Glomerular visceral epithelial cell (primary cell): ENCODE measurements around the gene KIF1A.

Experiments used
- DNase-seq: peaks from one replicate; pipeline ENCODE4 v3.0.0-alpha.2; 2016; ENCODE audit errors: extremely low spot score

The KIF1A gene

GRCh38 chr2:240719676-240720545 is 100.1 kb downstream of the KIF1A start:
- DNase-seq, result no peak

- no peak for DNase-seq
Measured at GRCh38 chr2:240718896-240719490, 101.0 kb downstream of the KIF1A start.

- no peak for DNase-seq
Measured at GRCh38 chr2:240717681-240718581, 102.1 kb downstream of the KIF1A start.

- no peak for DNase-seq
Measured at GRCh38 chr2:240717181-240717641, 102.8 kb downstream of the KIF1A start.

GRCh38 chr2:240716130-240716798 is 103.8 kb downstream of the KIF1A start:
- no peak for DNase-seq

- no peak for DNase-seq
Measured at GRCh38 chr2:240714747-240715725, 105.0 kb downstream of the KIF1A start.

- DNase-seq, result no peak
Measured at GRCh38 chr2:240713928-240714746, 105.9 kb downstream of the KIF1A start.

GRCh38 chr2:240713071-240713927 is 106.7 kb downstream of the KIF1A start:
- DNase-seq, result no peak

GRCh38 chr2:240712121-240712520 is 107.9 kb downstream of the KIF1A start:
- DNase-seq, result no peak

- DNase-seq, result no peak
Measured at GRCh38 chr2:240711701-240712100, 108.3 kb downstream of the KIF1A start.

- DNase-seq, result no peak
Measured at GRCh38 chr2:240711296-240711695, 108.7 kb downstream of the KIF1A start.

GRCh38 chr2:240708457-240708856 is 111.6 kb downstream of the KIF1A start:
- no peak for DNase-seq

GRCh38 chr2:240707821-240708220 is 112.2 kb downstream of the KIF1A start:
- no peak for DNase-seq

GRCh38 chr2:240707043-240707756 is 112.8 kb downstream of the KIF1A start:
- no peak for DNase-seq

- DNase-seq, result no peak
Measured at GRCh38 chr2:240705204-240705791, 114.7 kb downstream of the KIF1A start.

- no peak for DNase-seq
Measured at GRCh38 chr2:240704651-240705050, 115.4 kb downstream of the KIF1A start.
